ENCODE measurements around the gene RMDN2.
A peak's percentile ranks its signal among the peaks of the same experiment; 100 is the strongest.

RMDN2 gene

GRCh38 chr2:37966326-37966725, 41.2 kb downstream of the RMDN2 start:
- H3K4me3 ChIP-seq, result no peak overlapping the region
- no peak overlapping the region for H3K27ac ChIP-seq
- DNase-seq (ENCODE audit: low spot score), result no peak
- TF ChIP-seq, protein P1, sequence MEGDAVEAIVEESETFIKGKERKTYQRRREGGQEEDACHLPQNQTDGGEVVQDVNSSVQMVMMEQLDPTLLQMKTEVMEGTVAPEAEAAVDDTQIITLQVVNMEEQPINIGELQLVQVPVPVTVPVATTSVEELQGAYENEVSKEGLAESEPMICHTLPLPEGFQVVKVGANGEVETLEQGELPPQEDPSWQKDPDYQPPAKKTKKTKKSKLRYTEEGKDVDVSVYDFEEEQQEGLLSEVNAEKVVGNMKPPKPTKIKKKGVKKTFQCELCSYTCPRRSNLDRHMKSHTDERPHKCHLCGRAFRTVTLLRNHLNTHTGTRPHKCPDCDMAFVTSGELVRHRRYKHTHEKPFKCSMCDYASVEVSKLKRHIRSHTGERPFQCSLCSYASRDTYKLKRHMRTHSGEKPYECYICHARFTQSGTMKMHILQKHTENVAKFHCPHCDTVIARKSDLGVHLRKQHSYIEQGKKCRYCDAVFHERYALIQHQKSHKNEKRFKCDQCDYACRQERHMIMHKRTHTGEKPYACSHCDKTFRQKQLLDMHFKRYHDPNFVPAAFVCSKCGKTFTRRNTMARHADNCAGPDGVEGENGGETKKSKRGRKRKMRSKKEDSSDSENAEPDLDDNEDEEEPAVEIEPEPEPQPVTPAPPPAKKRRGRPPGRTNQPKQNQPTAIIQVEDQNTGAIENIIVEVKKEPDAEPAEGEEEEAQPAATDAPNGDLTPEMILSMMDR (IDR thresholded peaks at IDR 0.05), result no peak

DNA sequence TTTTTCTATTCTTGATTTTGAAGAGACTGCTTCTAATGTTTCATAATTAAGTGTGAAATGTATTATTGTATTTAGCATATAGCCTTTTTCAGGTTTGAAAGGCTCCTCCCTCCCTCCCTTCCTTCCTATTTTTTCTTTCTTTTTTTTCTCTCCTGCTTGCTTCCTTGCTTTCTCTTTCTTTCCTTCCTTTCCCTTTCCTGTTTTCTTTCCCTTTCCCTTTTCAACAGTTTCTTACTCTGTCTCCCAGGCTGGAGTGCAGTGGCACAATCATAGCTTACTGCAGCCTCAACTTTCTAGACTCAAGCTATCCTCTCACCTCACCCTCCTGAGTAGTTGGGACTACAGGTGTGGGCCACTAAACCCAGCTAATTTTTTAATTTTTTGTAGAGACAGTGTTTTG, 44.6 kb downstream of the RMDN2 start:
- H3K27ac ChIP-seq, result no peak overlapping the region
- TF ChIP-seq, protein P1 (IDR thresholded peaks at IDR 0.05), result no peak
- no peak for DNase-seq (ENCODE audit: low spot score)
- no peak overlapping the region for H3K4me3 ChIP-seq

DNA sequence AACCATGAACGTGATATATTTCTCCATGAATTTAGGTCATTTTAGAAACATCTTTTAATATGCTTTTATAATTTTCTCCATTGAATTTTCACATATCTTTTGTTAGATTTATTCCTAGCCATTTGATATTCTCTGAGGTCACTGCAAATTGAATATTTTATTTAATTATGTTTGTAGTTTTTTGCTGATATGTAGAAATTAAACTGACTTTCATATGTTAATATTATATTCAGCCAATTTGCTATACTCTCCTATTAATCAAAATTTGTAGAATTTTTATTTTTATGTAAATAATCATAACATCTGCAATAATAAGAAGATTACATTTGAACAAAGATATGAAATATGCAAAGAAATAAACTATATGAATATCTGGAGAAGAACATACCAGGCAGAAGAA, 46.9 kb downstream of the RMDN2 start:
- no peak overlapping the region for H3K4me3 ChIP-seq
- H3K27ac ChIP-seq, result no peak overlapping the region
- TF ChIP-seq, protein P1 (IDR thresholded peaks at IDR 0.05), result no peak
- DNase-seq (ENCODE audit: low spot score), result no peak

GRCh38 chr2:37973615-37974353, 48.7 kb downstream of the RMDN2 start:
- no peak overlapping the region for H3K4me3 ChIP-seq
- no peak for DNase-seq (ENCODE audit: low spot score)

GRCh38 chr2:37975808-37976207, 50.7 kb downstream of the RMDN2 start:
- Histone ChIP-seq H3K27ac (no peak overlapping the region), H3K4me3 (no peak overlapping the region)
- TF ChIP-seq, protein P1 (IDR thresholded peaks at IDR 0.05), result no peak
- DNase-seq (ENCODE audit: low spot score), result no peak

More at GRCh38 chr2:37973615-37974353, 48.7 kb downstream of the RMDN2 start:
- no peak overlapping the region for H3K27ac ChIP-seq
- TF ChIP-seq, protein P1 (IDR thresholded peaks at IDR 0.05), result no peak

DNA sequence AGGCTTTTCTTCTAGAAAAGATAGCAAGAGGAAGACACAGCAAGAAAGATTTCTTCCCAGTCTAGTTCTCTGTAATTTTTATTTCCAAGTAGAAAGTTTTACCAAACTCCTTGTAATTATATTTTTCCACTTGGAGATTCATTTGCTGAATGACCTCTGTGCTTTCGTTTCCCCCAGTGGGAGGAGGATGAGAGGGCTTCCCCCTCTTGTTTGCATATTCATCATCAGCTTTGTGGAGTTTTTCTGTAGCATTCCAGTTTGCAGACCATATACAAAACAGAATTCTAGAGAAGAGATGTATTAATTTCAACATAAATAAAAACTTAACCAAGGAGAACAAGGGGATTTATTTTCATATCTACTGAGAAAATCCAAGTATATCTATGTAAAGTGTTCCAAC, 51.3 kb downstream of the RMDN2 start:
- DNase-seq (ENCODE audit: low spot score), result no peak
- TF ChIP-seq, protein P1 (IDR thresholded peaks at IDR 0.05), result no peak
- Histone ChIP-seq H3K27ac (no peak overlapping the region), H3K4me3 (no peak overlapping the region)

GRCh38 chr2:37982147-37982582, 57.1 kb downstream of the RMDN2 start:
- Histone ChIP-seq H3K4me3 (peak overlapping the region; percentile 51), H3K27ac (no peak overlapping the region)
- peak; percentile 80 for DNase-seq (ENCODE audit: low spot score)
- TF ChIP-seq, protein P1 (IDR thresholded peaks at IDR 0.05), result peak; percentile 68
